ENCODE measurements around the gene MAP1LC3B2.

- TF ChIP-seq POLR2A (IDR thresholded peaks at IDR 0.05) (no peak), CTCF (IDR thresholded peaks at IDR 0.05) (no peak), POLR2AphosphoS5 (IDR thresholded peaks at IDR 0.05) (no peak)
Observed at GRCh38 chr12:116520225-116520760, 38.9 kb upstream of the MAP1LC3B2 start.

Measured in stomach (tissue), 4 donors.